ENCODE measurements around the gene PLBD2. TPM values are rescaled to one million over a fixed set of nuclear protein-coding genes. Genes with fewer than 3 reads are reported as not detected.

PLBD2 gene
- total RNA-seq, 1 experiment from 2014 or later, result 12.6 TPM

GRCh38 chr12:113370923-113371682 lies 12.7 kb downstream of the PLBD2 start:
- H3K27me3 ChIP-seq (ENCODE audit: control insufficient read depth, insufficient read depth, low read length), result no peaks in the 10 kb centered on the region
- no peak for DNase-seq
- no peak overlapping the region for H3K4me3 ChIP-seq (ENCODE audit: insufficient read depth, low read depth, low read length)
- H3K36me3 ChIP-seq (replicated peaks; ENCODE audit: control insufficient read depth, insufficient read depth, low read length), result peaks cover 1% of the 10 kb centered on the region; the same call in 1 of the 2 replicates

- peaks cover 3% of the 10 kb centered on the region for H3K36me3 ChIP-seq (replicated peaks; ENCODE audit: control insufficient read depth, insufficient read depth, low read length)
- H3K27me3 ChIP-seq (ENCODE audit: control insufficient read depth, insufficient read depth, low read length), result no peaks in the 10 kb centered on the region
- no peak overlapping the region for H3K4me3 ChIP-seq (ENCODE audit: insufficient read depth, low read depth, low read length)
- DNase-seq, result no peak
Observed at GRCh38 chr12:113371808-113372207, 13.4 kb downstream of the PLBD2 start.

GRCh38 chr12:113372371-113372770 lies 14.0 kb downstream of the PLBD2 start:
- H3K36me3 ChIP-seq (replicated peaks; ENCODE audit: control insufficient read depth, insufficient read depth, low read length), result peaks cover 3% of the 10 kb centered on the region
- DNase-seq, result no peak
- no peak overlapping the region for H3K4me3 ChIP-seq (ENCODE audit: insufficient read depth, low read depth, low read length)
- H3K27me3 ChIP-seq (ENCODE audit: control insufficient read depth, insufficient read depth, low read length), result no peaks in the 10 kb centered on the region

DNA sequence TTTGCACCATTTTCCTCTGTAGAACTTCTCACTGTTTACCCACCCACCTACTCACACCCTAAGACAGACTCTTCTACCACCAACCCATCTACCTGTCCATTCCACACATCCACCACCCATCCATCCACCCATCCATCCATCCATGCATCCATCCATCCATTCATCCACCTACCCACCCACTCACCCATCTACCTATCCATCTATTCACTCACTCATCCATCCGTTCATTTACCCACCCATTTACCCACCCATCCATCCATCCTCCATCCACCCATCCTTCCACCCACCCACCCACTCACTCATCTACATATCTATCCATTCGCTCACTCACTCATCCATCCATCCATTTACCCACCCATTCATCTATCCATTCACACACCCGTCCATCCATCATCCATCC lies 15.1 kb downstream of the PLBD2 start:
- Histone ChIP-seq H3K36me3 (replicated peaks; ENCODE audit: control insufficient read depth, insufficient read depth, low read length) (peaks cover 3% of the 10 kb centered on the region), H3K4me3 (ENCODE audit: insufficient read depth, low read depth, low read length) (no peak overlapping the region), H3K27me3 (ENCODE audit: control insufficient read depth, insufficient read depth, low read length) (no peaks in the 10 kb centered on the region)
- no peak for DNase-seq

GRCh38 chr12:113373969-113374368 lies 15.6 kb downstream of the PLBD2 start:
- DNase-seq, result no peak
- Histone ChIP-seq H3K4me3 (ENCODE audit: insufficient read depth, low read depth, low read length) (no peak overlapping the region), H3K36me3 (replicated peaks; ENCODE audit: control insufficient read depth, insufficient read depth, low read length) (peaks cover 3% of the 10 kb centered on the region), H3K27me3 (ENCODE audit: control insufficient read depth, insufficient read depth, low read length) (no peaks in the 10 kb centered on the region)

DNA sequence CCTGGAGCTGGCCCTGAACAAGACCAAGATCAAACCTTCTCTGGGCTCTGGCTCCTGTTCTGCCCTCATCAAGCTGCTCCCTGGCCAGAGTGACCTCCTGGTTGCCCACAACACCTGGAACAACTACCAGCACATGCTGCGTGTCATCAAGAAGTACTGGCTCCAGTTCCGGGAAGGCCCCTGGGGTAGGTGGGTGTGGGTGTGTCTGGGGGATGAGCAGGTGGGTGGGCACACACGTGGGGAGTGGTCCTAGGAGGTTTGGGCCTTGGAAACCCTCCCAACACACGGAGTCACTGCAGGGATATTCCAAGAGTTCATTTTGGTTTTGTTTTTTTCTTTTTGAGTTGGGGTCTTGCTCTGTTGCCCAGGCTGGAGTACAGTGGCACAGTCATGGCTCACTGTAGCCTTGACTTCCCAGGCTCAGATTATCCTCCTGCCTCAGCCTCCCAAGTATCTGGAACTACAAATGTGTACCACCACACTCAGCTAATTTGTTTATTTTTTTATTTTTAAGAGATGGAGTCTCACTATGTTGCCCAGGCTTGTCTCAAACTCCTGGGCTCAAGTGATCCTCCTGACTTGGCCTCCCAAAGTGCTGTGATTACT lies 16.5 kb downstream of the PLBD2 start:
- Histone ChIP-seq H3K36me3 (replicated peaks; ENCODE audit: control insufficient read depth, insufficient read depth, low read length) (peaks cover 3% of the 10 kb centered on the region), H3K4me3 (ENCODE audit: insufficient read depth, low read depth, low read length) (no peak overlapping the region), H3K27me3 (ENCODE audit: control insufficient read depth, insufficient read depth, low read length) (no peaks in the 10 kb centered on the region)
- DNase-seq, result no peak

DNA sequence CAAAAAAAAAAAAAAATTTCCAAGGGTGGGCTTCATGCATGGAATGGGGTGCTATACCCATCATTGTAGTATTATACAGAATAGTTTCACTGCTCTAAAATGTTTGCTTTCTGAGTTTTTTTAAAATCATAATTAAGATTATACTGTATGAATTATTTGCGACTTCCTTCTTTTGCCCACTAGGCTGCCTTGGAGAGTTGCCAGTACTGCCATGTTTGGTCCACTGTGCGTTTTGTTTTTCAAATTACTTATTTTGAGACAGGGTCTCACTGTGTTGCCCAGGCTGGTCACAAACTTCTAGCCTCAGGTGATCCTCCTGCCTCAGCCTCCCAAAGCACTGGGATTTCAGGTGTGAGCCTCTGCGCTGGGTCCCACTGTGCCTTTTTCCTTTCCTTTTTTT lies 19.9 kb downstream of the PLBD2 start:
- H3K4me3 ChIP-seq (ENCODE audit: insufficient read depth, low read depth, low read length), result no peak overlapping the region
- H3K36me3 ChIP-seq (replicated peaks; ENCODE audit: control insufficient read depth, insufficient read depth, low read length), result peaks cover 3% of the 10 kb centered on the region
- no peaks in the 10 kb centered on the region for H3K27me3 ChIP-seq (ENCODE audit: control insufficient read depth, insufficient read depth, low read length)
- DNase-seq, result no peak

DNA sequence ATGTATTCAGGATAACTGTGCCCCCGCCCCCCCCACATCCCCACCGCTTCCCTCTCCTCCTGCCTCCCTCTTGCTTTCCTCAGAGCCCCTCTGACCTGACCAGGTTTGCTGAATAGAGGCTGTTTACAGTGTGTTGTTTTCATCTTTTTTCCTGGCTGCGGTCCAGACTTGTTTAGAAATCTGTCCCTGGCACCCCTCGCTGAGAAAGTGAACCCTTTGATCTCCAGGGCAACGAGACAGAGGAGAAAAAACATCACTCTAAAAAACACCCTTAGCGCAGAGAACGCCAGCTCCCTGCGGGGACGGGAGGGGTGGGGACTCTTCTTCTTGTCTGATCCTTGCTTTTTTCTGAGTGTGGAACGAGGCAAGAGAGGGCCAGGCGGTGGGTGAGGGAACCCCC lies 22.8 kb downstream of the PLBD2 start:
- peaks cover 4% of the 10 kb centered on the region for H3K36me3 ChIP-seq (replicated peaks; ENCODE audit: control insufficient read depth, insufficient read depth, low read length)
- H3K4me3 ChIP-seq (ENCODE audit: insufficient read depth, low read depth, low read length), result no peak overlapping the region
- no peaks in the 10 kb centered on the region for H3K27me3 ChIP-seq (ENCODE audit: control insufficient read depth, insufficient read depth, low read length)
- no peak for DNase-seq

DNA sequence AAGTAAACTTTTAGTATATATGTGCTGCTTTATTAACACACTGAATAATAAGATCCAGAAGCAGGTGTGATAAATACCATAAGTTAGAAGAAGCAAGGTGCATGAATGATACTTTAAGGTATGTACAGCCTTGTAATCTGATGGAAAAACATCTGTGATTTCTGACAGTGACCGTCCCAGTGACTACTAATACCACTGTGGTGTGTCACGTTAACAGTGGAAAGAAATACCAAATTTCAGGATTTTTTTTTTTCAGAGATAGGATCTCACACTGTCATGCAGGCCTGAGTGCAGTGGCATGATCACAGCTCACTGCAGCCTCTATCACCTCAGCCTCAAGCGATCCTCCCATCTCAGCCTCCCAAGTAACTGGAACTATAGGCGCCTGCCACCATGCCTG lies 23.8 kb downstream of the PLBD2 start:
- Histone ChIP-seq H3K4me3 (ENCODE audit: insufficient read depth, low read depth, low read length) (no peak overlapping the region), H3K36me3 (replicated peaks; ENCODE audit: control insufficient read depth, insufficient read depth, low read length) (peaks cover 3% of the 10 kb centered on the region), H3K27me3 (ENCODE audit: control insufficient read depth, insufficient read depth, low read length) (no peaks in the 10 kb centered on the region)
- no peak for DNase-seq

GRCh38 chr12:113384778-113385177 lies 26.4 kb downstream of the PLBD2 start:
- Histone ChIP-seq H3K4me3 (ENCODE audit: insufficient read depth, low read depth, low read length) (no peak overlapping the region), H3K36me3 (replicated peaks; ENCODE audit: control insufficient read depth, insufficient read depth, low read length) (peaks cover 3% of the 10 kb centered on the region), H3K27me3 (ENCODE audit: control insufficient read depth, insufficient read depth, low read length) (no peaks in the 10 kb centered on the region)
- no peak for DNase-seq

DNA sequence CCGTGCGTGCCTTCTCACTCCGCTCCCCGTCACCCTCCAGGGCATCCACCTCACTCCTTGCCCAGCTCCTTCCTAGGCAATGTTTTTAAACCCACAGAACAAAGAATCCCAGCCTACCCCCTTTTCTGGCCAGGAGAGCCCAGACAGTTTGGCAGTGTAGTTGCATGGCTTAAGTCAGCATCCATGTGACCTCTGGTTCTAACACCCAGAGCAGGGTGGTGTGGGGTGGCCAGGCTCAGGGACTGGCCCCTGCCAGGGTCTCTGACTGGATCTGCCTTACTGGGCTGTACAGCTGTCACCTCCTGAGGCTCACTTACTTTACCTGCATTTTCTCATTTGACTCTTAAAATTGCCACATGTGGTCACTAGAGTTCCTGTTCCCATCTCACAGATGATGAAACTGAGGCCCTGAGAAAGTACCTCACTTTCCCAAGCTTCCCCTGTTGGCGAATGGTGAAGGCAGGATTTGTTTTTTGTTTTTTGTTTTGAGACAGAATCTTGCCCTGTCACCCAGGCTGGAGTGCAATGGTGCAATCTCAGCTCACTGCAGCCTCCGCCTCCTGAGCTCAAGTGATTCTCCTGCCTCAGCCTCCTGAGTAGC lies 27.0 kb downstream of the PLBD2 start:
- Histone ChIP-seq H3K4me3 (ENCODE audit: insufficient read depth, low read depth, low read length) (no peak overlapping the region), H3K27me3 (ENCODE audit: control insufficient read depth, insufficient read depth, low read length) (no peaks in the 10 kb centered on the region), H3K36me3 (replicated peaks; ENCODE audit: control insufficient read depth, insufficient read depth, low read length) (peaks cover 3% of the 10 kb centered on the region)
- no peak for DNase-seq

GRCh38 chr12:113386866-113387566 lies 28.6 kb downstream of the PLBD2 start:
- DNase-seq, result no peak
- Histone ChIP-seq H3K36me3 (replicated peaks; ENCODE audit: control insufficient read depth, insufficient read depth, low read length) (peaks cover 3% of the 10 kb centered on the region), H3K27me3 (ENCODE audit: control insufficient read depth, insufficient read depth, low read length) (no peaks in the 10 kb centered on the region), H3K4me3 (ENCODE audit: insufficient read depth, low read depth, low read length) (no peak overlapping the region)

GRCh38 chr12:113387631-113388030 lies 29.2 kb downstream of the PLBD2 start:
- Histone ChIP-seq H3K4me3 (ENCODE audit: insufficient read depth, low read depth, low read length) (no peak overlapping the region), H3K27me3 (ENCODE audit: control insufficient read depth, insufficient read depth, low read length) (no peaks in the 10 kb centered on the region), H3K36me3 (replicated peaks; ENCODE audit: control insufficient read depth, insufficient read depth, low read length) (peaks cover 3% of the 10 kb centered on the region)
- DNase-seq, result no peak

DNA sequence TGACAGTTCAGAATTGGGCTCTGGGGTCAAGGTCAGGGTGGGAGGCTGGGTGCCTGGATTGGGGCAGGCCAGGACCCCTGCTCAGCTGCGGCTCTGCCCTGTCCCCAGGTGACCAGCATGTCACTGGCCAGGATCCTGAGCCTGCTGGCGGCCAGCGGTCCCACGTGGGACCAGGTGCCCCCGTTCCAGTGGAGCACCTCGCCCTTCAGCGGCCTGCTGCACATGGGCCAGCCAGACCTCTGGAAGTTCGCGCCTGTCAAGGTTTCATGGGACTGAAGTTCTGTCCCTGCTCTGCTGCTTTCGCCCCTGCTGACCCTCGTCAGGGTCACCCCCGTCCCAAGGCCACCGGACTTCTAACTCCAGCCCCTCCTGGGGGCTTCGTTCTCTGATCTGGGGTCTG lies 30.0 kb downstream of the PLBD2 start:
- Histone ChIP-seq H3K27me3 (ENCODE audit: control insufficient read depth, insufficient read depth, low read length) (no peaks in the 10 kb centered on the region), H3K4me3 (ENCODE audit: insufficient read depth, low read depth, low read length) (no peak overlapping the region), H3K36me3 (replicated peaks; ENCODE audit: control insufficient read depth, insufficient read depth, low read length) (peaks cover 3% of the 10 kb centered on the region)
- DNase-seq, result no peak

Data from H7 (cell line).